PC-9 (cell line): ENCODE data around the gene MRPS18B.
"Not testable (repeated sequence)": the region's sequence is repeated elsewhere in the genome, so short reads cannot be mapped to it uniquely, and the experiment has no call there.

ENCODE experiments used
- CTCF ChIP-seq: fragments of 200-600 bp; sonication (generic); conservative IDR thresholded peaks from 2 replicates; pipeline ENCODE4 v1.6.1; 2017; ENCODE audit warnings: mixed run types, antibody characterized with exemption, mild to moderate bottlenecking, moderate library complexity
- EZH2 ChIP-seq: fragments of 200-600 bp; sonication (generic); IDR thresholded peaks from 2 replicates; pipeline ENCODE4 v1.8.0; 2017; ENCODE audit warnings: antibody characterized with exemption, low read depth

DNA sequence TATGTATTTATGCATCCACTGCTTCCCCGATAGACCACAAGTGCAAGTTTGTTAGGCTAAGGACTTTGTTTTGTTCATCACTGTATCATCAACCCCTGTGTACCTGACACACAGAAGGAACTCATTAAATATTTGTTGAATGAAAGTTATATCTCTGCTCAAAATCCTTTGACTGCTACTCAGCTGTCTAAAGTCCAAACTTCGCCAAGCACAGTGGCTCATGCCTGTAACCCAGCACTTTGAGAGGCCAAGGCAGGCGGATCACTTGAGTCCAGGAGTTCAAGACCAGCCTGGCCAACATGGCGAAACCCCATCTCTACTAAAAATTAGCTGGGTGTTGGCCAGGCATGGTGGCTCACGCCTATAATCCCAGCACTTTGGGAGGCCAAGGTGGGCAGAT lies 40.3 kb downstream of the MRPS18B start:
- TF ChIP-seq CTCF, EZH2: not testable (repeated sequence)
